GM21529 (cell line): ENCODE measurements around the gene GLRX.

Experiments
- ATAC-seq: cut with Tn5 transposase; IDR thresholded peaks from one replicate; pipeline ENCODE4 v1.9.1; 2021; ENCODE audit not compliant: unreplicated experiment

GLRX gene

GRCh38 chr5:95784514-95785302, 37.8 kb downstream of the GLRX start:
- ATAC-seq = no peak

DNA sequence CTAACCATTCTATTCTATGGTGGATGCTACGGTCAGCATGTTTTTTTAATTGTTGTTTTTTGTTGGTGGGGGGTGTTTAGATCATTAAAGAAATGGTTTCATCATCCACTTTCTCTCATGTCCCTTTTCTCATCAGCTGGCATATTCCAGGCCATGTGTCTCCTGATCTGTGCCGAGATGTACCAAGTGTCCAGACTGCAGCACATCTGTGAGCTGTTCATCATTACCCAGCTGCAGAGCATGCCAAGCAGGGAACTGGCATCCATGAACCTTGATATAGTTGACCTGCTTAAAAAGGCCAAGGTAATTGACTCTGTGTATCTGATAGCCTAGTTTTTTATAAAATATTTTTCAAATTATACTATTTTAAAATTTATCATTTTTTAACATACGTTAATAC, 38.9 kb downstream of the GLRX start:
- ATAC-seq = no peak

- ATAC-seq = no peak
These were observed 40.3 kb downstream of the GLRX start for GRCh38 chr5:95782181-95782580.

- peak; percentile 98 for ATAC-seq
These were observed 41.4 kb downstream of the GLRX start for GRCh38 chr5:95781101-95781583.

DNA sequence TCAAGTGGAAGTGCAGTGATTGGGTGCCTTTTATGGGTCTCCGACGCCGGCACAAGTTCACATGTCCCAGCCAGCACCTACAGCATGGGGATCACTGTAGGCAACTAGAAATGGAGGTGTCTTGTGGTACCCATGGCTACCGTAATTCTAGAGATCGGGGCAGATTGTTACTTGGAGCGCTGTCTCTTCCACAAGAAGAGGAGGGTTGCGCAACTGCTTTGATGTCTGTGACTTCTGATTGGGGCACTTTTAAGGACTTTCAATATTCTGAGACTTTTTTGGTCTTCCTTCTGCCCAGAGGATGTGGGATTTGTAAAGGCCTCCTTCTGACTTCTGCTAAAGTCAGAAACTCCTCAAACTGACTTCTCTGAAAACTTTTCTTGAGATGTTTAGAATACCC, 41.9 kb downstream of the GLRX start:
- ATAC-seq = no peak

DNA sequence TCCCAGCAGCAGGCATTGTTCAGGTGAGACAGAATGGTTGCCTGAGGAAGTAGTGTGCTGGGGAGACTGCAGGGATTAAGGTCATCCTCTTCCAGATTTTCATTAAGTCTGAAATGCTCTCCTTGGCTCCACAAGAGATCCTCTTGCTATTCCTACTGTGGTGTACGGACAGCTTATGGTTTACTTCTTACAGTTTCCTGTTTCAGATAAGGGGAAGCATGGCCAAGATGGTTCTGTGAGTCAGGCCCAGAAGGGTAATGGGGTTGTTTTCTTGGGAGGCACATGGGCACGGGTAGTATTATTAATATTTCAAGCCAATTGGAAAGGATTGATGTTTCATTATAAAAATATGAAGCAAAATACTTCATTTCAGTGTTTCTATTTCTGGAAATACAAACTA, 42.9 kb downstream of the GLRX start:
- ATAC-seq = no peak

DNA sequence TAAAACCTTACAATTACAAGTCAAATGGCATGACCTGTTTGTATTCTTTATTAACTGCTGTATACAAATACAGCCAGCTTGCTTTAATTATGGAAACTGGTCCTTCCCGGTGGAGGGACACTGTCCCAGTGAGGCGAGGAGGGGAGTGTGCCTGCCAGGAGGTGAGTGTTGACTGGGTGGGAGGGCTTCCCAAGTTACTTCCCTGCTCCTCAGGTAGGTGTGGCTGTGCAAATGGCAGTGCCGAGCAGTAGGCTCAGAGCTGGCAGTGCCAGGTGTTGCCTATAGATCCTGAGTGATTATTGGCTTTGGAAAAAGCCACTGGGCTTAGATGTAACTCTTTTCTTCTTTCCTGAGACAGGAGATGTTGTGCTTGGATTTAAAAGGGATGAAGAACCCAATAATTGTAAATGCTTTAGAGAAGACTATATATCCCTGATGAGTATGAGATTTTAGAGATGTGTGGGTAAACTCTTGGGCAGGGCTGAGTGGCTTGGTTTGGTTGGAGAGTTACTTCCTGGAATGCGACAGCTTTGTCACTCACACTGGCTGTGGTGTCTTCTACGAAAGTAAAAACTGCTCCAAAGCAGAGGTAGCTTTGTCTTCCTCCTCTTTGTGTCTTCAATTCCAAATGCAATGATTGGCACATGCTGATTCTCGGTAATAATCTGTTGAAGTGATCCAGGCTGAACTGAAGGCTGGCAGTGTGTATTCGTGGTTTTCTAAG, 43.7 kb downstream of the GLRX start:
- ATAC-seq = no peak

DNA sequence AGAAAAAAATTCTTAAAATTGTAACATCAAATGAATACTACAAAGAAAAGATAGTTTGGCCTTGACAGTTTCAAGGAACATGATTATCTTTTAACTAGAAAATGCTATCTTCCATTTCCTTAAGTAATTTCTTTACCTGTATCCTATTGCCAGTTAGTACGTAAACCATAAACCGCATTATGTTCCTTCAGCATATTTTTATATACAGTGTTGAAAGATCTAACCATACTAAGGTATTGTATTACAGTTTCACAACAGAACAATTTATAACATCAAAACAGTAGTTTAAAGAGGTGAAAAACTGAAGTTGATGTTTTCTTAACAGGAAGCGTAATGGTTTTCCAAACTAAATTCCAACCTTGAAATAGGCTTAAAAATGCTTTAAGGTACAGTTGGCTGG, 45.1 kb downstream of the GLRX start:
- no peak for ATAC-seq

DNA sequence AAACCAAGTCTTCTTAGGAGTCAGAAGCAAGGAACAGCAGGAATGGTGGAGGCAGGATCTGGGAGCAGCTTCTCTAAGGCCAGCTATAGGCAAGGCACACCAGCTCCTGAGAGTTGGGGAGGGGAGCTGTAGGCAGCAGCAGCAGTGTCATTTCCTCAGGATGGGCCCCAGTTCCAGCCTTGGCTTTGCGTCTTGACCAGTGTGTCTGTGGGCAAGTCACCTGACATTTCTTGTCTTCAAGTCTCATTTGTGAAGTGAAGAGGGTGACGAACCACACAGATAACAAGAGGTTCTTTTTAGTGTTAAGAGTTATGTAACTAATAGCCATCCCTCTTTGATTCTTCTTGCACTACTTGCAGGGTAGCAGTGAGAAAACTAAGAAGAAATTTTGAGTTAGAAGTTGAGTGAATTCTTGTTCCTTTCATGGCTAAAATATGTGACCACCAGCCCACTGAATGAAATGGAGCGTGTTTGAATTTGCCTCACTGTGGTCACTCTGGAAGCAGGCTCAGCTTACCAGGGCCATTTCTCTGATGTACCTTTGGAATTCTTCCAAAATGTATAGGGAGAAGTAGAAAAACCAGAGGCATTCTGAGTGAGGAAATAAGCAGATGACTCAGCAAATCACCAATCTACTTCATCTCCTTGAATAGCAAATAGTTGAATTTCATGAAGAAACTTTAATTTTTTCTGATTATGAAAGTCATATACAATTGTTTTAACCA, 49.0 kb downstream of the GLRX start:
- no peak for ATAC-seq

DNA sequence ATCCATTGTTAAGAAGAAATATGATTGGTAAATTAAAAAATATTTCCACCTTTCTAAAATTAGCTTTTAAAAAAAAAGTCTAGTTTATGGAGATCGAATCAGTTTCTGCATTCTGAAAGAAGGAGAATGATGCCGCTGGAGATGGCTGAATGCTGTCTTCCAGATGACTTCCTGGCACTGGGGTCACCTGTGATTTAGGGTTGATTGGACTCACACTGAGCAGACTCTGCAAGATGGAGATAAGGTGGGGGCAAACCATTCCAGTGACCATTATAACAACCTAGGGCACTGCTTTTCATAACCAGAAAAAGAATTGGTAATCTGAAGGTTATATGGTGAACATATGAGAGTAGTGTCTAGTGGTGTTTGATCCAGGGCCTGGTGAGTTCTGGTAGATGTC, 50.6 kb downstream of the GLRX start:
- ATAC-seq = no peak

GRCh38 chr5:95770830-95771708, 51.5 kb downstream of the GLRX start:
- ATAC-seq = no peak

DNA sequence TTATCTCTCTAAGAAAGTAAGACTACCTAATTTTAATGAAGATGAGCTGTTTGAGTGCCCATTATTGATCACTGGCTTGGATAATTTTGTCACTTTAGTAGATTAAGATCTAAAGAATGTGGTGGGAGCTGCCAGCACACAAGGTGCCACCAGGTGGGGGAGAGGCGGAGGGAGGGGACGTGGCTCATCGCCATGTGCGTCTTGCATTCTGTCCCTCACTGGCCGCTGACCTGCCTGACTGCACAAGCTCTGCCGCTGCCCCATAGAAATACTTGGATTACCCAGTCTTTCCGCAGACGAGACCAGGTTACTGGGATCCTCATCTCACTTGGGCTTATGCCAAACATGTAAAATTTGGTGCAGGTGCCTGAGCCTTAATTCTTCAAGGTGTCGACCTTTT, 53.8 kb downstream of the GLRX start:
- ATAC-seq = no peak

DNA sequence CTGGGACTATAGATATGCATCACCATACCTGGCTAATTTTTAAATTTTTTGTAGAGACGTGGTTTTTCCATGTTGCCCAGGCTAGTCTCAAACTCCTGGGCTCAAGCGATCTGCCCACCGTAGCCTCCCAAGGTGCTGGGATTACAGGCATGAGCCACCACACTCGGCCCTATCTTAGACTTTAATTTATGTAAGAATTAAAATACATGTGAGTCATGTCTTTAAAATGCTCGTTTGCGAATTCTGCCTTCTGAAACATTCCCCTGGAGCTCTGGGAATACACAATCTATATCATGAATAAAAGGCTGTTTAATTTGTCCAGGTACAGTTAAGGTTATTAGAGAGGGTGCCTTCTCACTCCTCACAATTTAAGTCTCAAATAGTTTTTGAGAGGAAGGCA, 58.6 kb downstream of the GLRX start:
- ATAC-seq = no peak
